Parathyroid adenoma (tissue), 2 donors: ENCODE data around the gene PRKCA.

Experiments
- H2AFZ ChIP-seq: fragments of 300-600 bp; sonication (generic); one replicate; pipeline ENCODE4 v1.7.0; 2017; ENCODE audit warnings: antibody characterized with exemption, mild to moderate bottlenecking
- H3K27ac ChIP-seq: fragments of 300-600 bp; sonication (generic); one replicate; pipeline ENCODE4 v1.7.0; 2017
- H3K27me3 ChIP-seq: fragments of 300-600 bp; sonication (generic); one replicate; pipeline ENCODE4 v1.7.0; 2017; ENCODE audit warnings: low read length; ENCODE audit not compliant: control insufficient read depth, insufficient read depth
- H3K36me3 ChIP-seq: fragments of 300-600 bp; sonication (generic); one replicate; pipeline ENCODE4 v1.7.0; 2017; ENCODE audit warnings: low read length; ENCODE audit not compliant: control insufficient read depth, insufficient read depth
- H3K4me1 ChIP-seq: fragments of 300-600 bp; sonication (generic); one replicate; pipeline ENCODE4 v1.7.0; 2017; ENCODE audit warnings: control low read depth
- H3K4me2 ChIP-seq: fragments of 300-600 bp; sonication (generic); one replicate; pipeline ENCODE4 v1.7.0; 2017; ENCODE audit warnings: low read length
- H3K4me3 ChIP-seq: fragments of 300-600 bp; sonication (generic); one replicate; pipeline ENCODE4 v1.7.0; 2017; ENCODE audit warnings: low read depth, low read length
- H3K79me2 ChIP-seq: fragments of 300-600 bp; sonication (generic); one replicate; pipeline ENCODE4 v1.7.0; 2017; ENCODE audit warnings: control low read depth
- H3K9ac ChIP-seq: fragments of 300-600 bp; sonication (generic); one replicate; pipeline ENCODE4 v1.7.0; 2017; ENCODE audit warnings: mild to moderate bottlenecking
- H3K9me3 ChIP-seq: fragments of 300-600 bp; sonication (generic); one replicate; pipeline ENCODE4 v1.7.0; 2017; ENCODE audit warnings: low read length; ENCODE audit not compliant: control insufficient read depth
- TF ChIP-seq, protein P1 (sequence below): fragments of 300-600 bp; sonication (generic); IDR thresholded peaks from one replicate; pipeline ENCODE4 v1.7.0; 2017; ENCODE audit warnings: antibody characterized with exemption, mild to moderate bottlenecking
- donor health status: primary hyperparathyroidism.

PRKCA gene

DNA sequence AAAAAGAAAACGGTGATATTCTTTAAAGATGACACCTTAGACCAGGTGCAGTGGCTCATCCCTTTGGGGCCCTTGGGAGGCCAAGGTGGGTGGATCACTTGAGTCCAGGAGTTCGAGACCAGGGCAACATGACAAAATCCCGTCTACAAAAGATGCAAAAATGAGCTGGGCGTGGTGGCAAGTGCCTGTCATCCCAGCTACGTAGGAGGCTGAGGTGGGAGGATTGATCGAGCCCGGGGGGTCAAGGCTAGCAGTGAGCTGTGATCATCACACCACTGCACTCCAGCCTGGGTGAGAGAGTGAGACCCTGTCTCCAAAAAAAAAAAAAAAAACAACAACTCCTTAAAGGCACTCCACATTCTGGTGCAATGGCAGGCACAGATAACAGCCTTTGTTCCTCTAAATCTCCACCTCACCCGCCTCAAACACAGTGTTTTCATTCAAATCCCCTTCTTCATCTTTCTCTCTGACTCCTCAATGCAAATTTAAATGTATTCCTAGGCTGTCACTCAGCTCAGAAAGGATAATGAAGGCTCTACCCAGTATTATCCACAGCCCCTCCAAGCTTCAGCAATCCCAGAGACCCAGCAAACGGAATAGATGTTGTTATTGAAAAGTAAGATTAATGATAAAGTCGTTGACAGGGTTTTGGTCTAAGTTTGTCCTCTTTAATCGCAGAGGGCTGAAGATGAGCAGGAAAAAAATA, 476.3 kb downstream of the PRKCA start:
- Histone ChIP-seq H3K9me3 (no peaks in the 10 kb centered on the region), H3K4me3 (no peak overlapping the region), H3K27ac (no peak overlapping the region), H2AFZ (no peak overlapping the region), H3K36me3 (no peaks in the 10 kb centered on the region), H3K27me3 (no peaks in the 10 kb centered on the region), H3K9ac (no peak overlapping the region), H3K4me2 (no peak overlapping the region), H3K4me1 (no peaks in the 10 kb centered on the region), H3K79me2 (no peaks in the 10 kb centered on the region)
- TF ChIP-seq, protein P1, sequence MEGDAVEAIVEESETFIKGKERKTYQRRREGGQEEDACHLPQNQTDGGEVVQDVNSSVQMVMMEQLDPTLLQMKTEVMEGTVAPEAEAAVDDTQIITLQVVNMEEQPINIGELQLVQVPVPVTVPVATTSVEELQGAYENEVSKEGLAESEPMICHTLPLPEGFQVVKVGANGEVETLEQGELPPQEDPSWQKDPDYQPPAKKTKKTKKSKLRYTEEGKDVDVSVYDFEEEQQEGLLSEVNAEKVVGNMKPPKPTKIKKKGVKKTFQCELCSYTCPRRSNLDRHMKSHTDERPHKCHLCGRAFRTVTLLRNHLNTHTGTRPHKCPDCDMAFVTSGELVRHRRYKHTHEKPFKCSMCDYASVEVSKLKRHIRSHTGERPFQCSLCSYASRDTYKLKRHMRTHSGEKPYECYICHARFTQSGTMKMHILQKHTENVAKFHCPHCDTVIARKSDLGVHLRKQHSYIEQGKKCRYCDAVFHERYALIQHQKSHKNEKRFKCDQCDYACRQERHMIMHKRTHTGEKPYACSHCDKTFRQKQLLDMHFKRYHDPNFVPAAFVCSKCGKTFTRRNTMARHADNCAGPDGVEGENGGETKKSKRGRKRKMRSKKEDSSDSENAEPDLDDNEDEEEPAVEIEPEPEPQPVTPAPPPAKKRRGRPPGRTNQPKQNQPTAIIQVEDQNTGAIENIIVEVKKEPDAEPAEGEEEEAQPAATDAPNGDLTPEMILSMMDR: no peak

DNA sequence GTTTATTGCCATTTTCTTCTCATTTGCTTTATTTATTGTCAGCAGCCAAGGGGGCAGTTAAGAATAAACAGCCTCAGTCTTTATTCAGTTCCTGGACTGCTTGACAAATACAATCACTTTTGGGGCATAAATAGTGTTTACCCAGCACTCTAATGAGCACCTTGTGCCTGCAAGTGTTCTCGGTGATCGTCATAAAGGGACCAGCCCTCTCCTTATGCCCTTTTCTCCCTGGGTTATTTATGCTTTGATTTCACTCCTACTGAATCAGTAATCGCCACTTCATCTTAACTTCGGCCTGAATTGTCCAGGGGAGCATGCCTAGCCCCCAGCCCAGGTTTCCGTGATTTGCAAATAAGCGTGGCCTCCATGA, 476.8 kb downstream of the PRKCA start:
- no peaks in the 10 kb centered on the region for H3K9me3 ChIP-seq
- no peak overlapping the region for H3K9ac ChIP-seq
- no peak overlapping the region for H3K4me3 ChIP-seq
- H3K79me2 ChIP-seq: no peaks in the 10 kb centered on the region
- H3K27me3 ChIP-seq: no peaks in the 10 kb centered on the region
- H3K4me1 ChIP-seq: no peaks in the 10 kb centered on the region
- TF ChIP-seq, protein P1: no peak
- H2AFZ ChIP-seq: no peak overlapping the region
- H3K36me3 ChIP-seq: no peaks in the 10 kb centered on the region
- no peak overlapping the region for H3K4me2 ChIP-seq
- H3K27ac ChIP-seq: no peak overlapping the region

DNA sequence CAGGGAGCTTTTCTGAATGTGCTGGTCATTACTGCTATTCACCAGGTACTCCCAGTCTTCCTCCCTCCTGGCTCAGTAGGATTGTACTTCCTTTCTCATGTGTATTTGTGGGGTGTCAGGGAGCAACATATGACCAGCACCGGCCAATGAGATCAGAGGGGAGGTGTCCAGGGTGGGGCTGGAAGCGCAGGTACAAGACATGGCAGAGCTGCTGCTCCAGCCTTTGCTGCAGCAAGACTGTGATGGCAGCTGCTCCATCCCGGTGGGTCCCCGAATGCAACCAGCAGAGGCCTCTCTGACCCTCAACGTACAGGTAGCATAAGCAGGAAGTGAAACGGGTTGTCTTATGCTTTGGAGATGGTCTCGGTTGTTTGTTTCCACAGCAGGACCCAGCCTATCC, 478.7 kb downstream of the PRKCA start:
- Histone ChIP-seq H3K27ac (no peak overlapping the region), H3K36me3 (no peaks in the 10 kb centered on the region), H3K4me3 (no peak overlapping the region), H2AFZ (no peak overlapping the region), H3K4me1 (no peaks in the 10 kb centered on the region), H3K4me2 (no peak overlapping the region), H3K9me3 (no peaks in the 10 kb centered on the region), H3K79me2 (no peaks in the 10 kb centered on the region), H3K9ac (no peak overlapping the region), H3K27me3 (no peaks in the 10 kb centered on the region)
- TF ChIP-seq, protein P1: no peak

DNA sequence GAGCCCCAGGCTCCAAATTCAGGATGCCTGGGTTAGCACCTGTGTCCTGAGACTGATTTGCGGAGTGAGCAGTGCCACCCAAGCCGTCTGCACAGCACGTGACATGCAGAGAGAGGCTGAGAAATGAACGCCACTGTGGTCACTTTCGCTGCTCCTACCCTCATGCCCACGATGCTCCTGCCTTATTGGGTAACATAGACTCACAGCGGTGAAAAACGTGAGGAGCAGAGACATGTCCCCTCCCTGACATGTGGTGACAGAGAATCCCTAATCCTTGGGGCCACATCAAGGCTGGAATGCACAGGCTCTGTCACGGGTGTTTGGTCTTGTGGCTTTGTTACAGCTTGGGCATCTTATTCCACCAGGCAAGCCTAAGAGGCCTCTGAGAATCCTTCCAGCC, 480.4 kb downstream of the PRKCA start:
- Histone ChIP-seq H3K9ac (no peak overlapping the region), H3K36me3 (no peaks in the 10 kb centered on the region), H3K79me2 (no peaks in the 10 kb centered on the region), H3K4me2 (no peak overlapping the region), H3K27me3 (no peaks in the 10 kb centered on the region), H3K4me1 (no peaks in the 10 kb centered on the region), H3K4me3 (no peak overlapping the region), H2AFZ (no peak overlapping the region), H3K9me3 (no peaks in the 10 kb centered on the region), H3K27ac (no peak overlapping the region)
- TF ChIP-seq, protein P1: no peak
